SK-N-SH (cell line): Measurements from ENCODE around the gene PEX13. TPM values are rescaled to one million over a fixed set of nuclear protein-coding genes. Genes with fewer than 3 reads are reported as not detected.
"Not testable (repeated sequence)": the region's sequence is repeated elsewhere in the genome, so short reads cannot be mapped to it uniquely, and the experiment has no call there.

Experiments used
- CTCF ChIA-PET: fragments of 300-600, 350-600 bp; formaldehyde crosslinking; extraction: SDS; loops from one replicate; lab custom pipeline; 2021; lab: Yijun Ruan, JAX
- POLR2A ChIA-PET: fragments of 350-600 bp; sonication (Branson Sonifier 250); formaldehyde crosslinking; extraction: SDS; loops from one replicate; lab custom pipeline; 2020; ENCODE audit warnings: antibody characterized with exemption, inconsistent platforms; lab: Yijun Ruan, JAX
- DNase-seq: peaks from one replicate; pipeline ENCODE4 v3.0.0; 2012
- H2AFZ ChIP-seq: fragments of 200-600 bp; sonication (generic); 2 replicates; pipeline ENCODE4 v1.8.1; 2016; ENCODE audit warnings: antibody characterized with exemption, mild to moderate bottlenecking, low read depth
- H3F3A ChIP-seq: fragments of 200-600 bp; sonication (generic); replicated peaks from 2 replicates; pipeline ENCODE3; 2016; ENCODE audit warnings: antibody characterized with exemption, mild to moderate bottlenecking; ENCODE audit not compliant: insufficient read depth
- H3K27ac ChIP-seq, 2 experiments: fragments of 200-500 bp in 1 of 2; fragments of 200-600 bp in 1 of 2; sonication (Bioruptor generic) in 1 of 2; sonication (generic), shearing (Covaris generic) in 1 of 2; 2 replicates each; pipeline versions ENCODE4 v1.5.1 to v1.6.1; 2014 to 2016; ENCODE audit warnings: low read depth in 2 of 2, inconsistent platforms in 1 of 2, low read length in 1 of 2, mild to moderate bottlenecking in 1 of 2, mixed read lengths in 1 of 2
- H3K27me3 ChIP-seq: fragments of 200-600 bp; sonication (generic), shearing (Covaris generic); 2 replicates; pipeline ENCODE4 v1.6.1; 2016; ENCODE audit warnings: mixed run types; ENCODE audit not compliant: insufficient read depth
- H3K36me3 ChIP-seq, 2 experiments: fragments of 200-500 bp in 1 of 2; fragments of 200-600 bp in 1 of 2; sonication (Bioruptor generic) in 1 of 2; sonication (generic) in 1 of 2; replicated peaks in 1 of 2; 2 replicates each; pipeline versions ENCODE3 to v1.5.1; 2014 to 2016; ENCODE audit warnings: low read length in 1 of 2, mild to moderate bottlenecking in 1 of 2; ENCODE audit not compliant: insufficient read depth in 2 of 2, control insufficient read depth in 1 of 2
- H3K4me1 ChIP-seq, 2 experiments: fragments of 200-500 bp in 1 of 2; fragments of 200-600 bp in 1 of 2; sonication (Bioruptor generic) in 1 of 2; sonication (generic), shearing (Covaris generic) in 1 of 2; 2 replicates each; pipeline versions ENCODE4 v1.5.1 to v1.6.1; 2014 to 2016; ENCODE audit warnings: low read depth in 1 of 2, low read length in 1 of 2, mixed run types in 1 of 2; ENCODE audit not compliant: insufficient read depth in 2 of 2, control insufficient read depth in 1 of 2
- H3K4me2 ChIP-seq: fragments of 200-600 bp; sonication (generic), shearing (Covaris generic); 2 replicates; pipeline ENCODE4 v1.6.1; 2017; ENCODE audit warnings: mixed run types
- H3K4me3 ChIP-seq, 2 experiments: fragments of 200-500 bp in 1 of 2; fragments of 200-600 bp in 1 of 2; sonication (Bioruptor generic) in 1 of 2; sonication (generic), shearing (Covaris generic) in 1 of 2; 2 replicates each; pipeline versions ENCODE4 v1.5.1 to v1.8.1; 2014 to 2016; ENCODE audit warnings: low read depth in 2 of 2, inconsistent platforms in 1 of 2, low read length in 1 of 2, mild to moderate bottlenecking in 1 of 2, mixed read lengths in 1 of 2, moderate library complexity in 1 of 2
- H3K79me2 ChIP-seq: fragments of 200-600 bp; sonication (generic); 2 replicates; pipeline ENCODE4 v1.8.1; 2017; ENCODE audit warnings: mild to moderate bottlenecking; ENCODE audit not compliant: insufficient read depth
- H3K9ac ChIP-seq: fragments of 200-600 bp; sonication (generic); 2 replicates; pipeline ENCODE4 v1.6.1; 2017; ENCODE audit warnings: mixed run types
- H3K9me2 ChIP-seq: fragments of 200-600 bp; sonication (generic); 2 replicates; pipeline ENCODE4 v1.6.1; 2017; ENCODE audit warnings: mixed run types
- H3K9me3 ChIP-seq: fragments of 200-600 bp; sonication (generic); 2 replicates; pipeline ENCODE4 v1.6.1; 2017; ENCODE audit warnings: mixed run types, mild to moderate bottlenecking, moderate library complexity
- H4K20me1 ChIP-seq: fragments of 200-600 bp; sonication (generic); 2 replicates; pipeline ENCODE4 v1.6.1; 2017; ENCODE audit warnings: mild to moderate bottlenecking, mixed run types; ENCODE audit not compliant: insufficient read depth
- CHD2 ChIP-seq: fragments of 150-350 bp; IDR thresholded peaks from 2 replicates; pipeline ENCODE4 v1.6.1; 2018; ENCODE audit warnings: low read length; ENCODE audit not compliant: partially characterized antibody
- CTCF ChIP-seq: fragments of 200-600 bp; sonication (generic); IDR thresholded peaks from 2 replicates; pipeline ENCODE4 v1.6.1; 2017; ENCODE audit warnings: antibody characterized with exemption, mild to moderate bottlenecking, moderate library complexity
- ELF1 ChIP-seq: IDR thresholded peaks from 2 replicates; pipeline ENCODE4 v1.4.0; 2012
- EZH2phosphoT487 ChIP-seq: fragments of 200-600 bp; sonication (generic); IDR thresholded peaks from 2 replicates; pipeline ENCODE4 v1.6.1; 2017; ENCODE audit warnings: low read depth, mixed run types, mild to moderate bottlenecking, antibody characterized with exemption, moderate library complexity, borderline replicate concordance
- FOSL2 ChIP-seq: IDR thresholded peaks from 2 replicates; pipeline ENCODE4 v1.4.0; 2012; ENCODE audit warnings: low read depth, mild to moderate bottlenecking, moderate library complexity, borderline replicate concordance
- GATA2 ChIP-seq: sonication (generic); formaldehyde crosslinking; IDR thresholded peaks from 2 replicates; pipeline ENCODE4 v1.5.0; 2020; ENCODE audit warnings: mild to moderate bottlenecking, missing genetic modification reagents
- JUND ChIP-seq: IDR thresholded peaks from 2 replicates; pipeline ENCODE4 v1.4.0; 2012
- MEF2A ChIP-seq: IDR thresholded peaks from 2 replicates; pipeline ENCODE4 v1.4.0; 2012; ENCODE audit warnings: low read depth, borderline replicate concordance
- MXI1 ChIP-seq: IDR thresholded peaks from 2 replicates; pipeline ENCODE4 v1.6.1; 2012; ENCODE audit warnings: mild to moderate bottlenecking, low read depth, low read length, improper control_type of control experiment
- NFIC ChIP-seq: IDR thresholded peaks from 2 replicates; pipeline ENCODE4 v1.4.0; 2012; ENCODE audit warnings: borderline replicate concordance
- RAD21 ChIP-seq: IDR thresholded peaks from 2 replicates; pipeline ENCODE4 v1.6.1; 2012; ENCODE audit warnings: mild to moderate bottlenecking, low read length
- REST ChIP-seq: IDR thresholded peaks from 2 replicates; pipeline ENCODE4 v1.6.1; 2012; ENCODE audit warnings: mild to moderate bottlenecking, low read depth, low read length, moderate library complexity
- RFX5 ChIP-seq: IDR thresholded peaks from 2 replicates; pipeline ENCODE4 v1.6.1; 2012; ENCODE audit warnings: mild to moderate bottlenecking, improper control_type of control experiment, low read length
- USF1 ChIP-seq: IDR thresholded peaks from 2 replicates; pipeline ENCODE4 v1.4.0; 2012; ENCODE audit warnings: low read depth, borderline replicate concordance
- YY1 ChIP-seq: IDR thresholded peaks from 2 replicates; pipeline ENCODE4 v1.4.0; 2012; ENCODE audit warnings: low read depth, mild to moderate bottlenecking
- WGBS: methylation state at CpG from one replicate; pipeline ENCODE4 v1.1.6; 2017; ENCODE audit warnings: low lambda C conversion rate; 5-methylcytosine and 5-hydroxymethylcytosine counted together
- polyA plus RNA-seq, 3 experiments: library from polyadenylated mRNA; depleted of rRNA; stranded (reverse); fragments of >200 nt; gene quantifications; 2 replicates each; pipeline ENCODE4 v1.2.3, GENCODE V29; 2012

PEX13 gene
- polyA plus RNA-seq, 1 of the 3 experiments (the other 2 are of a cell fraction), result 10.3 TPM

- no peak overlapping the region for H3K4me3 ChIP-seq
- H3K27me3 ChIP-seq, result no peaks in the 10 kb centered on the region
- ChIA-PET CTCF (no interaction called here), POLR2A (no interaction called here)
- WGBS, result 92% methylated on average over 1 of the region's 1 CpG
- TF ChIP-seq RAD21, result no peak
- no peak for TF ChIP-seq CHD2
- TF ChIP-seq RFX5, result no peak
- no peak for TF ChIP-seq ELF1
- TF ChIP-seq MEF2A, result no peak
- no peak for TF ChIP-seq JUND
- no peaks in the 10 kb centered on the region for H3K36me3 ChIP-seq
- no peaks in the 10 kb centered on the region for H3F3A ChIP-seq
- no peak overlapping the region for H3K4me2 ChIP-seq
- no peaks in the 10 kb centered on the region for H3K9me3 ChIP-seq
- no peaks in the 10 kb centered on the region for H3K79me2 ChIP-seq
- no peak for DNase-seq
- no peak overlapping the region for H3K27ac ChIP-seq
- no peaks in the 10 kb centered on the region for H4K20me1 ChIP-seq
- no peaks in the 10 kb centered on the region for H3K4me1 ChIP-seq
- no peak overlapping the region for H3K9ac ChIP-seq
- no peak overlapping the region for H2AFZ ChIP-seq
- H3K9me2 ChIP-seq, result no peaks in the 10 kb centered on the region
Measured at GRCh38 chr2:60984720-60985119, 32.8 kb upstream of the PEX13 start.

GRCh38 chr2:60987041-60987440 lies 30.5 kb upstream of the PEX13 start:
- no peaks in the 10 kb centered on the region for H3F3A ChIP-seq
- TF ChIP-seq MEF2A (no peak), REST (no peak), FOSL2 (no peak), YY1 (no peak), EZH2phosphoT487 (no peak), MXI1 (no peak), GATA2 (no peak), NFIC (no peak), CTCF (no peak), USF1 (no peak)
- DNase-seq, result no peak
- no peak overlapping the region for H2AFZ ChIP-seq
- no peaks in the 10 kb centered on the region for H3K79me2 ChIP-seq
- H3K9ac ChIP-seq, result no peak overlapping the region
- no peaks in the 10 kb centered on the region for H3K4me1 ChIP-seq
- ChIA-PET CTCF (interaction anchor here (1.6 to 3.1 kb wide), 3 partner anchors 12 to 279 kb away, joined by 4 to 17 read pairs (median 8); no protein-coding TSS in a partner anchor), POLR2A (no interaction called here)
- H3K27me3 ChIP-seq, result no peaks in the 10 kb centered on the region
- H4K20me1 ChIP-seq, result no peaks in the 10 kb centered on the region
- 78% methylated on average over 2 of the region's 2 CpGs for WGBS
- H3K27ac ChIP-seq, result no peak overlapping the region
- 0 out of 2 replicates have a peak, but pooled peaks cover under 1% of the 10 kb centered on the region for H3K9me3 ChIP-seq
- H3K4me3 ChIP-seq, result no peak overlapping the region
- no peaks in the 10 kb centered on the region for H3K9me2 ChIP-seq
- no peaks in the 10 kb centered on the region for H3K36me3 ChIP-seq
- no peak overlapping the region for H3K4me2 ChIP-seq

GRCh38 chr2:60987656-60988055 lies 29.9 kb upstream of the PEX13 start:
- not testable (repeated sequence) for H3K4me1 ChIP-seq, H2AFZ ChIP-seq, H3K9me2 ChIP-seq, H3K4me2 ChIP-seq, H3F3A ChIP-seq, H3K27ac ChIP-seq, DNase-seq, H3K27me3 ChIP-seq, H3K36me3 ChIP-seq, H3K9ac ChIP-seq, H3K4me3 ChIP-seq, H4K20me1 ChIP-seq, H3K9me3 ChIP-seq, H3K79me2 ChIP-seq
- WGBS, result 89% methylated on average over 8 of the region's 8 CpGs
- CTCF ChIA-PET, result interaction anchor here (1.6 to 3.1 kb wide), 3 partner anchors 11 to 280 kb away, joined by 4 to 17 read pairs (median 8); no protein-coding TSS in a partner anchor
- POLR2A ChIA-PET, result interaction anchor here (0.6 kb wide), 1 partner anchor 13 kb away, joined by 7 read pairs; no protein-coding TSS in a partner anchor
